ENCODE results near the gene HSP90AA1.
"Not testable (repeated sequence)": the region's sequence is repeated elsewhere in the genome, so short reads cannot be mapped to it uniquely, and the experiment has no call there.

The HSP90AA1 gene

DNA sequence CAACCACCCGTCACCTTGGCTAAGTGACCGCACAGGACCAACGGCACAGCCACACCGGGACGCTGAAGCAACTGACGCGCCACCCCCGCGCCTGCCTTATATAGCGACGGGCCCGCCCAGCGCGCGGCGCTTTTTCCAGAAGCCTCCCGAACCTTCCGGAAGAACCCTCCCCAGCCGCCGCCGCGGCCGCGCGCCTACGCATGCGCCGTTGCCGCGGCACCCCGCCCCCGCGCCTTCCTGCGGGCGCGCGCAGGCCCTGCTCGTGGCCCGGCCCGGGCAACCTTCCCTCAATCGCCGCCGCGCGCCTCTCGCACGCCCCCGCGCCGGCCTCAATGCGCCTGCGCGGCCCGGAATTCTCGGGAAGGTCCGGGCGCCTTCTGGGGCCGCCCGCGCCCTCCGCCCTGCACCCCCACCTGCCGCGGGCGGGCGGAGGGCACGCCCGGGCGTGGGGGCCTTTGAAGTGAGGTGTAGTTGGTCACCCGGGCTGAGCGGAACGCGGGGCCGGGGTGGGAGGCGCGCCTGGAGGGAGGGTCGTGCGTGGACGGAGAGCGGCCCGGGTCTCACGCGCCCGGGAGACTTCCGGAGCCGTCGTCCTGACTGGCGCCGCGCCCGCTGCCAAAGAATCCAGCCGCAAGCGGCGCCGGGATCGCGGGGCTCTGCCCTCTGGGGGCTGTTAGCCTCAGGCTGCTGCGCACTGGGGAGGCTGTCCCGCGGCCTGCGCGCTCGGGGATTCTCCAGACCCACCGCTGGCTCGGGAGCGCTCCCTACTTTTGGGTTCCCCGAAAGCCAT, at the start of gene HSP90AA1:
Gene HSP90AA1 (minus strand): TSS at position 73 of the 790 bp plus-strand sequence. CDS start 666 bp downstream, outside the sequence.
- DNase-seq = peak; percentile 96

- not testable (repeated sequence) for DNase-seq
Observed at GRCh38 chr14:102135456-102135855, 48.6 kb upstream of the HSP90AA1 start.

DNA sequence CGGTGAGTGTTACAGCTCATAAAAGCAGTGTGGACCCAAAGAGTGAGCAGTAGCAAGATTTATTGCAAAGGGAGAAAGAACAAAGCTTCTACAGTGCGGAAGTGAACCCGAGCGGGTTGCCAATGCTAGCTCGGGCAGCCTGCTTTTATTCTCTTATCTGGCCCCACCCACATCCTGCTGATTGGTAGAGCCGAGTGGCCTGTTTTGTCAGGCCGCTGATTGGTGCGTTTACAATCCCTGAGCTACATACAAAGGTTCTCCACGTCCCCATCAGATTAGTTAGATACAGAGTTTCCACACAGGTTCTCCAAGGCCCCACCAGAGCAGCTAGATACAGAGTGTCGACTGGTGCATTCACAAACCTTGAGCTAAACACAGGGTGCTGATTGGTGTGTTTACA, 47.9 kb upstream of the HSP90AA1 start:
- DNase-seq = not testable (repeated sequence)

- not testable (repeated sequence) for DNase-seq
Observed at GRCh38 chr14:102134021-102134420, 47.2 kb upstream of the HSP90AA1 start.

- DNase-seq = no peak
Observed at GRCh38 chr14:102131741-102132140, 44.9 kb upstream of the HSP90AA1 start.

GRCh38 chr14:102126807-102127455, 40.1 kb upstream of the HSP90AA1 start:
- no peak for DNase-seq

GRCh38 chr14:102125546-102125945, 38.7 kb upstream of the HSP90AA1 start:
- DNase-seq = no peak

DNA sequence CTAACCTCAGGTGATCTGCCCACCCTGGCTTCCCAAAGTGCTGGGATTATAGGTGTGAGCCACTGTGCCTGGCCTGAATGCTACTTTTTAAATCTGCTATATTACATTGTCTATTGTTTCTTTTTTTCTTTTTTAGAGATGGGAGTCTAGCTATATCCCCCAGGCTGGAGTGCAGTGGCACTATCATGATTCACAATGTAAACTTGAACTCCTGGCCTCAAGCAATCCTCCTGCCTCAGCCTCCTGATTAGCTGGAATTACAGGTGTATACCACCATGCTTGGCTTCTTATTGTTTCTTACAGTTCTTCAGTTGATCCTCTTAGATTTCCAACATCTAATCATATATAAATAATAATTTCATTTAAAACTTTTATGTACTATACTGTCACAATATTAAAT, 37.6 kb upstream of the HSP90AA1 start:
- no peak for DNase-seq

- DNase-seq = no peak
Observed at GRCh38 chr14:102121567-102121966, 34.7 kb upstream of the HSP90AA1 start.

- no peak for DNase-seq
Observed at GRCh38 chr14:102120888-102121287, 34.0 kb upstream of the HSP90AA1 start.

- no peak for DNase-seq
Observed at GRCh38 chr14:102117852-102118251, 31.0 kb upstream of the HSP90AA1 start.

GRCh38 chr14:102116361-102117180, 29.7 kb upstream of the HSP90AA1 start:
- no peak for DNase-seq

- no peak for DNase-seq
Observed at GRCh38 chr14:102111101-102111500, 24.3 kb upstream of the HSP90AA1 start.

- not testable (repeated sequence) for DNase-seq
Observed at GRCh38 chr14:102109332-102109731, 22.5 kb upstream of the HSP90AA1 start.

DNA sequence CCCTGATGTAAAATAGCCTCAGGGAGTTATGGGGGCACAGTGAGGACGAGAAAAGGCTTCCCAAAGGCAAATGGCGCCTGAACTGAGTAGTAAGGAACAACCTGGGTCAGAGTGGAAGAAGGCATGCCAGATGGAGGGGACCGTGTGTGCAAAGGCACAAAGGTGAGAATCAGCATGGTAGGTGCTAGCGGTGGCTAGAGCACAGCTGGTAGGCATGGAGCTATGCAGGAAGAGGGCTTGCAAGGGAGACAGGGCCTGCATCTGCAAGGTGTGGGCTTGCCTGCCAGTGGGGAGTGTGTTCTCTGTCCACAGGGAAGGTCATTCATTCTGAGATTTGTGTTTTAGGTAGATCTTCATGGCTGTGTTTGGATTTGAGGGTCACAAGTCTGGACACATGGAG, 18.5 kb upstream of the HSP90AA1 start:
- no peak for DNase-seq

DNA sequence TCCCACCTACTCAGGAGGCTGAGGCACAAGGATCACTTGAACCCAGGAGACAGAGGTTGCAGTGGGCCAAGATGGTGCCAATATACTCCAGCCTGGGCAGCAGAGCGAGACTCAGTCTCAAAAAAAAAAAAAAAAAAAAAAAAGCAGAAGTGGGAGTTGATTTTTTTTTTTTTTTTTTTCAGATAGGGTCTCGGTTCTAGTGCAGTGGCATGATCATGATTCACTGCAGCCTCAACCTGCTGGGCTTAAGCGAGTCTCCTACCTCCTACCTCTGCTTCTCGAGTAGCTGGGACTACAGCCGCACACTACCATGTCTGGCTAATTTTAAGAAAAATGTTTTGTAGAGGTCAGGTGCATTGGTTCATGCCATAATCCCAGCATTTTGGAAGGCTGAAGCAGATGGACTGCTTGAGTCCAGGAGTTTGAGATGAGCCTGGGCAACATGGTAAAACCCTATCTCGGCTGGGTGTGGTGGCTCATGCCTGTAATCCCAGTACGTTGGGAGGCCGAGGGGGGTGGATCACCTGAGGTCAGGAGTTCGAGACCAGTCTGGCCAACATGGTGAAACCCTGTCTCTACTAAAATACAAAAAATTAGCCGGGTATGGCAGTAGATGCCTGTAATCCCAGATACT, 16.3 kb upstream of the HSP90AA1 start:
- DNase-seq = no peak

DNA sequence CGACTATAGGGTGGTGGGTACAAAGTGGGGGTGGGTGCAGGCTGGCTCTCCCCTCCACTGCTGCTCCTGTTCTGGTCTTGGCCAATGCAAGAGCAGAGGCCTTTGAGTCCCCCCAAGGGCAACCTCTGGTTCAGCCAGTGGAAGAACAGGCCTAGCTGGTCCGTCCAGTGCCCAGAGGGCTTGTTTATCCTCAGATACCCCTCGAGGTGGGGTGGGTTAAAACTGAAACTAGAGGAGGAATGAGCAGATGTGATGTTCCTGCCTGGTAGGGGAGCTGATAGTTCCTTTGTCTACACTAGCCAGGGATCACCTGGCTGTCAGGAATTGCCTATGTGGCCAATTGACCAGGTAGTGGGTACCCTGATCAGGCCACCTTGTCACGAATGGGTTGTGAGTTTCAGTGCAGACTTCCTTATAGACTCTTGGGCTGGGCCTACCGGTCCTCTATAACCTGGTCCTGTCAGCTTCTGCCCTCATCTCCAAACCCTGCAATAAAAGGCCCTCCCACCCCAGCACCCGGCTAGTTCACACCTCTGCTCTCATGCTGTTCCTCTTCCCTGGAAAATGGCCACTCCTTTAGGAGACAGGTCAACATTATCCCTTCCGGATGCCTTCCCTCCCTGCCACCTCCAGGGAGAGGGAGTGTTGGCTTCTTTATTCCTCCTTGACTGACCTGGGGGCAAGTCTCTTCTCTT, 10.7 kb upstream of the HSP90AA1 start:
- DNase-seq = no peak

DNA sequence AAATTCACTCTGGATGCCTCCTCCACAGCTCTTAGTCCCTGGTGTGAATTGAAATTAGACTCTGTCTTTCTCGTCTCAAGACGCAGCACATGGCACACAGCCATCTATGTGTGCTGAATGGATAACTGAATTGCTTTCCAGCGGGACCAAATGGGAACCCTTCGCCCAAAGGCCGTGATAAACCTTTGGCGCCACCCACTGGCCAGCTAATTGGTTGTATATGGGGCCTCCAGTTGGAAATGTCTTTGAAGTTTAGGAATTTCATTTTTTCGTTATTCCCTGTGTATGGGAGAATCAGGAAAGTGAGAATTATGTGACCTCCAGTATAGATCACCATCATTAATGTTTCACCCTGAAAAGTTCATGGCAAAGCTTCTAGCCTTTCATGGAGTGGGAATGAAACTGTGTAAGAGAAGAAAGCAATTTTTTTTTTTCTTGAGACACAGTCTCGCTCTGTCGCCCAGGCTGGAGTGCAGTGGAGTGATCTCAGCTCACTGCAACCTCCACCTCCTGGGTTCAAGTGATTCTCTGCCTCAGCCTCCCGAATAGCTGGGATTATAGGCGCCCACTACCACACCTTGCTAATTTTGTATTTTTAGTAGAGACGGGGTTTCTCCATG, 9.8 kb upstream of the HSP90AA1 start:
- peak; percentile 75 for DNase-seq

DNA sequence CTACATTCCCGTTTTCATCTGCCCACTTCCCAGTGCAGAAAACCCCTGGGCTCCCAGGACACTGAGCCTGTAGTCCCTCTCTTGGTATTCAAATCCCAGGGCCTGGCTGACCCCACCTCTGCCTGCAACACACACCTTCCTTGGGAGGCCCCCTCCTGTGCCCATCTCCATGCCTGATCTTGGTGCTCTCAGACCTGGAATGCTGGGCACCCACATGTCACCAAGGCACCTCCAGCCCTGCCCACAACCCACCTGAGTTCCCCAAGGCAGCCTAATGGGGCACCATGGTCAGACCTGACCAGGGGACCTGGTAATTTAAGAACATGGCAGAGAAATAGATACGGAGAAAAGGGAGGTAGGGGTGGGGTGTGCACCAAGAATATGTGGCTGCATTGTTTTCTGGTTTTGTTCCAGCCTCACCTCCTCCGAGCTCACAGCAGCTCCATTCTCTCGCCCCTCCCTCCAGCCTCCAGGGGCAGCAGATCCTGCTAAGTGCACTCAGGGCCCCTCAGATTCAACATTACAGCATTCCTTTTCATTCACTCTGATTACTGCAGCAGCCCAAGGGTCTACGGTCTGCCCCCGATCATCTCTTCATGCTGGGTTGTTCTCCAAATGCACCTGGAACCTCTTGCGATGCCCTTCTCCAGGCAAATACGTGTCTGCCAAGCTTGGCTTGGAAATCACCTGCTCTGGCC, 9.2 kb upstream of the HSP90AA1 start:
- peak; percentile 26 for DNase-seq

DNA sequence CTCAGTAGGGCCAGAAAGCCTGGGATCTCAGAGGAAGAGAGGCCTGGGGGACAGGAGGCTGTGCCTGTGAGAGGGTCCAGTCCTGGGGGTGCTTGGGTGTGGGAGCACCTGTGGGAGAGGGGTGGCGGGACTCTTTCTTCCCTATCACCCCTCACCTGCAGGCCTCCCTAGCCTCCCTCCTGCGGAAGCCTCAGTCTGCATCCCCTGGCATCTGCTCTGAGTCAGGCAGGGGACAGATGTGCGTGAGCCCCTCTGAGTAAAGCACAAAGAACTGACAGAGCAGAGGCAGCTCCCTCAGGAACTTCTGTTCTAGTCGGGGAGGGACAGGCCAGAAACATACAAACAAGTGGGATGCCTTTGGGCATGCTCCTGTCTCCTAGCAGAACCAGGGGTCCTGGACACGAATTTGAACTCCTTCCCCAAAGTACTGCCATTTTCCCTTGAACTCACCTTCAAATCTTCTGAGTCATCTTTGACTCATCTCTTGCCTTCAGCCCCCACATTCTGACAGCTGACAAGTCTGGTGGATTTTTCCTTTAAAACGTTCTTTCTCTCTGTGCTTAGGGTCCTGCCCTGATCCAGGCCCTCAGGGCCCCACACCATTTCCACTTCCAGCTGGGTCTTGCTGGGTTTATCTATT, 8.5 kb upstream of the HSP90AA1 start:
- peak; percentile 35 for DNase-seq

- DNase-seq = no peak
Observed at GRCh38 chr14:102094101-102094500, 7.3 kb upstream of the HSP90AA1 start.
